Kidney epithelial cell (primary cell): ENCODE results near the gene WDR90. TPM values are rescaled to one million over a fixed set of nuclear protein-coding genes. Genes with fewer than 3 reads are reported as not detected.

Experiments used
- DNase-seq: peaks from one replicate; pipeline ENCODE4 v3.0.0-alpha.2; 2010; ENCODE audit warnings: low read depth
- H3K27me3 ChIP-seq: 2 replicates; pipeline ENCODE4 v1.6.0; 2011; ENCODE audit warnings: low read length; ENCODE audit not compliant: control insufficient read depth, insufficient read depth
- H3K36me3 ChIP-seq: 2 replicates; pipeline ENCODE4 v1.5.1; 2011; ENCODE audit warnings: low read length; ENCODE audit not compliant: control insufficient read depth, insufficient read depth
- H3K4me3 ChIP-seq: 2 replicates; pipeline ENCODE4 v1.5.1; 2011; ENCODE audit warnings: low read depth, mild to moderate bottlenecking, control low read depth, low read length
- total RNA-seq: library from RNA; depleted of rRNA; stranded (reverse); fragments of >200 nt; gene quantifications from 2 replicates; pipeline ENCODE4 v1.2.3, GENCODE V29; 2015
- TF ChIP-seq, protein P1 (sequence below): IDR thresholded peaks from 2 replicates; pipeline ENCODE4 v1.5.1; 2011; ENCODE audit warnings: mild to moderate bottlenecking, moderate library complexity, low read length, control low read depth, inconsistent platforms; ENCODE audit not compliant: insufficient read depth, poor library complexity, severe bottlenecking

Gene WDR90
- total RNA-seq: 17.0 and 21.0 TPM in 2 replicates

DNA sequence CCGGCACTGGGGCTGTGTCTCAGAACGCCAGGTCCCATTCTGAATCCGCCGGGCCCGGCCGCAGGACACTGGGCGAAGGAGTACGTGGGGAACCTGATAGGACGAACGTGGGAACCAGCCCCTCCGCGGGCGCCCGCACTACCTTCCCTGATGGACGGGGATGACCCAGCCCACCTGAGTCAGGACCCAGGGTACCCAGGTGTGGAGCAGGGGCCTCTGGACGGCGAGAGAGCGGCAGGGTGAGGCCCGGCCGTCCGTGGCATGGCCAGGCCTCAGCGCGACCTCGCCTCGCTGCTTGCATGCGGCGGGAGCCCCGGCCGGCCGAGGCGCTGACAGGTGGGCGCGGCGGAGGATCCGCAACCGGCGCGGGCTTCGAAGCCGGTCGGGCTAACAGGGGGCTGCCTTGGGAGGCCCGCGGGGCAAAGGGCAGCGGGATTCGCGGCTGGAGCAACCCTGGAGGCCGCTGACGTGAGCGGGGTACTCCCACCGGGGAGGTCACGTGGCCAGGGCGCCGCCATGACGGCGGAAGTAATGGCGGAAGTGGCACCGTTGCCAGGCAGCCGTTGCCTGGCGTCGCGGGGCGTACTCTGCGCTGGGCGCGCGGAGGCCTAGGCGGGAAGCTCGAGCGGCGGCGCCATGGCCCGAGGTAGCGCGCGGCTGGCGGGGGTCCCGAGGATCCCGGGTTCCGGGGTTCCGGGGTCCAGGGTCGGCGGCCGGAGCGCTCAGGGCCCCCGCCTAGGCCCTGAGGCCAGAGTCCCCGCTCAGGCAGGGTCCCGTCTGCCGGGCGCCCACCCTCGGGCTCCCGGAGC is at the start of gene WDR90:
Gene WDR90 (plus strand): TSS at position 585 of the 809 bp plus-strand sequence. CDS start 52 bp downstream, at position 637.
- Histone ChIP-seq H3K36me3 (no peaks in the 10 kb centered on the region), H3K27me3 (no peaks in the 10 kb centered on the region), H3K4me3 (peak within 1 kb of the TSS; percentile 53)
- TF ChIP-seq, protein P1, sequence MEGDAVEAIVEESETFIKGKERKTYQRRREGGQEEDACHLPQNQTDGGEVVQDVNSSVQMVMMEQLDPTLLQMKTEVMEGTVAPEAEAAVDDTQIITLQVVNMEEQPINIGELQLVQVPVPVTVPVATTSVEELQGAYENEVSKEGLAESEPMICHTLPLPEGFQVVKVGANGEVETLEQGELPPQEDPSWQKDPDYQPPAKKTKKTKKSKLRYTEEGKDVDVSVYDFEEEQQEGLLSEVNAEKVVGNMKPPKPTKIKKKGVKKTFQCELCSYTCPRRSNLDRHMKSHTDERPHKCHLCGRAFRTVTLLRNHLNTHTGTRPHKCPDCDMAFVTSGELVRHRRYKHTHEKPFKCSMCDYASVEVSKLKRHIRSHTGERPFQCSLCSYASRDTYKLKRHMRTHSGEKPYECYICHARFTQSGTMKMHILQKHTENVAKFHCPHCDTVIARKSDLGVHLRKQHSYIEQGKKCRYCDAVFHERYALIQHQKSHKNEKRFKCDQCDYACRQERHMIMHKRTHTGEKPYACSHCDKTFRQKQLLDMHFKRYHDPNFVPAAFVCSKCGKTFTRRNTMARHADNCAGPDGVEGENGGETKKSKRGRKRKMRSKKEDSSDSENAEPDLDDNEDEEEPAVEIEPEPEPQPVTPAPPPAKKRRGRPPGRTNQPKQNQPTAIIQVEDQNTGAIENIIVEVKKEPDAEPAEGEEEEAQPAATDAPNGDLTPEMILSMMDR: no peak
- peak; percentile 62 for DNase-seq

- TF ChIP-seq, protein P1: peak; percentile 36
- DNase-seq: no peak
- H3K36me3 ChIP-seq: no peaks in the 10 kb centered on the region
- no peak overlapping the region for H3K4me3 ChIP-seq
- H3K27me3 ChIP-seq: no peaks in the 10 kb centered on the region
Observed at GRCh38 chr16:600781-601180, 48.4 kb upstream of the WDR90 start.

DNA sequence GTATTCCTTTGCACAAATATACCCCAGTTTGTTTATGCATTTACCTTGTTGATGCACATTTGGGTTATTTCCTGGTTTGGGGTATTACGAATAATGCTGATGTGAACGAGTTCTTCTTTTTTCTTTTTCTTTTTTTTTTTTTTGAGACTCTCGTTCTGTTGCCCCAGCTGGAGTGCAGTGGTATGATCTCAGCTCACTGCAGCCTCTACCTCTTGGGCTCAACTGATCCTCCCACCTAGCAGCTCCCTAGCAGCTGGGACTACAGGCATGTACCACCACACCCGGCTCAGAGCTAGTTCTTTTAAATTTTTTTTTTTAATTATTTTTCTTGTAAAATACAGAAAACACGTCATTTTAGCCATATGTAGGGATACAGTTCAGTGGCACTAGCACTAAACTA is 45.2 kb upstream of the WDR90 start:
- Histone ChIP-seq H3K27me3 (no peaks in the 10 kb centered on the region), H3K4me3 (no peak overlapping the region), H3K36me3 (no peaks in the 10 kb centered on the region)
- TF ChIP-seq, protein P1: no peak
- DNase-seq: no peak

DNA sequence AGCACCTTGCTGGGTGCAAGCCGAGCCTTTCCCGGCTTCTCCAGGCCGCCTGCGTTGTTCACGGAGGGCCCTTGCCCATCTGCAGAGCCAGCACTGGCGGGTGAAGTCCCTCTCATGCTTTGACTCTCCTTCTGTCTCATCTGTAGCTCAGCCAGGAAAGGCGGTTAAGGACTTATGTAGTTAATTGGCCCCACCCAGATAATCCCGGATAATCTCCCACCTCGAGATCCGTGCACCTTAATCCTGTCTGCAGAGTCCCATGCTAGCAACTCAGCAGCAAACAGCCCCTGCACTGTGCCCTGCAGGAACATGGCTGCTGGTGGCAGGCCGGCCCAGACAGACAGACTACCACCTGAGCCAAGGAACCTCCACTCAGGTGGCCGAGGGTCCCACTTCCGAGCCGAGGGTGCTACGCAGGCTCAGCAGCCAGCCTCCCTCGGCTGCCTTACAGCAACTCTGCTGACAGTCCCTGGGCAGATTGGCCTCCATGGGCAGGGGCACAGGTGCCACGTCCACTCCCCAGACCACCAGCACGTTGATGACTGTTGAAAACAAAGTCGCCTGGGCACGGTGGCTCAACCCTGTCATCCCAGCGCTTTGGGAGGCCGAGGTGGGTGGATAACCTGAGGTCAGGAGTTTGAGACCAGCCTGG is 42.4 kb upstream of the WDR90 start:
- Histone ChIP-seq H3K36me3 (no peaks in the 10 kb centered on the region), H3K4me3 (no peak overlapping the region), H3K27me3 (no peaks in the 10 kb centered on the region)
- TF ChIP-seq, protein P1: no peak
- DNase-seq: no peak

GRCh38 chr16:608019-608418 is 41.1 kb upstream of the WDR90 start:
- H3K4me3 ChIP-seq: no peak overlapping the region
- no peaks in the 10 kb centered on the region for H3K36me3 ChIP-seq
- TF ChIP-seq, protein P1: no peak
- DNase-seq: no peak
- no peaks in the 10 kb centered on the region for H3K27me3 ChIP-seq
